ENCODE measurements around the gene F13A1. TPM values are rescaled to one million over a fixed set of nuclear protein-coding genes. Genes with fewer than 3 reads are reported as not detected.

F13A1 gene
- total RNA-seq, 1 experiment from 2014 or later: not detected

DNA sequence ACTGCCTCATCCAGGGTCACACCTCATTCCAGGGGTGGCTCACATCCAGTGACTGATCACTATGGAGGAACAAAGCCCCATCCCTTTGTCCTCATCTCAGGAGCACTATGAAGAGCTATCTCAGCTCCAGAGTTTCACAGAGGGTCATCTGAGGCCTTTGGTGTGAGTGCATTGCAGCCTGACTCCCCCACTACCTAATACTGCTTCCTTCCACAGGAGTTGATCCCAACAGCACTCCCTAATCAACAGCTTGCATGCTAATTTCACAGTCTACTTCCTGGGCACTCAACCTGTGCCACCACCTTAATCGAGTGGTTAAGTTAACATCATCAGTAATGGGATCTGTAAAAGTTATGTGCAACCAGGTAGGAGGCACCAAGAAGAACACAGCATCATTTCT, 37.7 kb downstream of the F13A1 start:
- H3K4me1 Mint-ChIP-seq (ENCODE audit: low read depth, unreplicated experiment): no peaks in the 10 kb centered on the region
- BruUV-seq (replicated peaks): no TSS peak
- TF ChIP-seq, protein P1, sequence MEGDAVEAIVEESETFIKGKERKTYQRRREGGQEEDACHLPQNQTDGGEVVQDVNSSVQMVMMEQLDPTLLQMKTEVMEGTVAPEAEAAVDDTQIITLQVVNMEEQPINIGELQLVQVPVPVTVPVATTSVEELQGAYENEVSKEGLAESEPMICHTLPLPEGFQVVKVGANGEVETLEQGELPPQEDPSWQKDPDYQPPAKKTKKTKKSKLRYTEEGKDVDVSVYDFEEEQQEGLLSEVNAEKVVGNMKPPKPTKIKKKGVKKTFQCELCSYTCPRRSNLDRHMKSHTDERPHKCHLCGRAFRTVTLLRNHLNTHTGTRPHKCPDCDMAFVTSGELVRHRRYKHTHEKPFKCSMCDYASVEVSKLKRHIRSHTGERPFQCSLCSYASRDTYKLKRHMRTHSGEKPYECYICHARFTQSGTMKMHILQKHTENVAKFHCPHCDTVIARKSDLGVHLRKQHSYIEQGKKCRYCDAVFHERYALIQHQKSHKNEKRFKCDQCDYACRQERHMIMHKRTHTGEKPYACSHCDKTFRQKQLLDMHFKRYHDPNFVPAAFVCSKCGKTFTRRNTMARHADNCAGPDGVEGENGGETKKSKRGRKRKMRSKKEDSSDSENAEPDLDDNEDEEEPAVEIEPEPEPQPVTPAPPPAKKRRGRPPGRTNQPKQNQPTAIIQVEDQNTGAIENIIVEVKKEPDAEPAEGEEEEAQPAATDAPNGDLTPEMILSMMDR (IDR thresholded peaks at IDR 0.05; ENCODE audit: unreplicated experiment): no peak
- no peaks in the 10 kb centered on the region for H3K36me3 Mint-ChIP-seq (ENCODE audit: insufficient read depth, unreplicated experiment)
- intact Hi-C loops (cut with micrococcal nuclease; ENCODE audit: unreplicated experiment): no loop called here
- H3K27me3 Mint-ChIP-seq (ENCODE audit: unreplicated experiment): peaks cover 27% of the 10 kb centered on the region
- H3K27ac Mint-ChIP-seq (ENCODE audit: unreplicated experiment): no peak overlapping the region
- CTCF ChIA-PET: interaction anchor here (0.6 kb wide), 1 partner anchor 63 kb away, joined by 10 read pairs; no protein-coding TSS in a partner anchor
- H3K4me3 Mint-ChIP-seq (ENCODE audit: low read depth, unreplicated experiment): no peak overlapping the region
- no peak for DNase-seq
- H3K9me3 Mint-ChIP-seq (ENCODE audit: low read depth, unreplicated experiment): no peaks in the 10 kb centered on the region

DNA sequence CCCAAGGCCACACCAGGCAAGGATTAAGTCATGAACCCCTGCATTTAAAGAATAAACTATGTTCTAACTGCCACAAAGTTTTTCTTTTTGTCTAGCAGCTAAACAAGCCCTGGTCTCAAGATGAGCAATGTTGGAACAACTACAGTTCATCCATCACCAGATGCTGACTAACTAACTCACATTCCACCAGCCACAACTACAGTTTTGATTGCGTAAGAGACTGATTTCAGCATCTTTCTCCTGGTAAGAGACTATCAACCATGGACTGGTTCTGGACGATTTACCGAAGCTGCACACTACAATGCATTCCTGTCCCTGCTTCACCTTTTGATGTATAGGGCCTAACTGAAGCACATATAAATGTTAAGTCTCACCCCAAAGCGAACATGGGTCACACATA, 43.0 kb downstream of the F13A1 start:
- intact Hi-C loops (cut with micrococcal nuclease; ENCODE audit: unreplicated experiment): no loop called here
- no peak overlapping the region for H3K4me3 Mint-ChIP-seq (ENCODE audit: low read depth, unreplicated experiment)
- no peaks in the 10 kb centered on the region for H3K9me3 Mint-ChIP-seq (ENCODE audit: low read depth, unreplicated experiment)
- H3K27ac Mint-ChIP-seq (ENCODE audit: unreplicated experiment): no peak overlapping the region
- DNase-seq: no peak
- CTCF ChIA-PET: no interaction called here
- H3K4me1 Mint-ChIP-seq (ENCODE audit: low read depth, unreplicated experiment): no peaks in the 10 kb centered on the region
- no peaks in the 10 kb centered on the region for H3K27me3 Mint-ChIP-seq (ENCODE audit: unreplicated experiment)
- no TSS peak for BruUV-seq (replicated peaks)
- H3K36me3 Mint-ChIP-seq (ENCODE audit: insufficient read depth, unreplicated experiment): no peaks in the 10 kb centered on the region
- TF ChIP-seq, protein P1 (IDR thresholded peaks at IDR 0.05; ENCODE audit: unreplicated experiment): no peak

DNA sequence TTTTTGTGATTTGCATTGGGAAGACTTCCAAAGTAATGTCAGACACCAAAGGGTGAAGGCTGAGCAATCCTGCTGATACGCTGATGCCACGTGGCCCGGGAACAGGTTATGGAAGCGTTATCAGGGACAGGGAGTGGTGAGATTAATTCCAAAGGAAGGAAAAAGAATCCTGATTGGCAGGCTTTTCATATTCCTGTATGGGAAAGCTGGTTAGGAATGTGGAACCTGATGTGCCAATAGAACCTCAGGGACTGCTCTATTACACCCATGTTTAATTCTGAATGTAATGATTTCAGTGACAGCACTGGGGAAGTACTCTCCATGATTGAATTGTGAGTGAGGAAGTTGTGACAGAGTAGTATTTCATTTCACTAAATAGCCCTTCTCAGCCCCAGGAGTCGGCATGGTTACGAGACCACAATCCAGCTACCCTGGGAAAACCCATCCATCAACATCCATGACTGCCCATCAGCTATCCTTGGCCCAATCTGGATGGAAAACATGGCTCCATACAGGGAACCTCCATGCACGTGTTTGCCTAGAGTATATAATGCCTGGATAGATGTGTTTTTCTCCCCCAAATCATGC, 49.4 kb downstream of the F13A1 start:
- Mint-ChIP-seq H3K9me3 (ENCODE audit: low read depth, unreplicated experiment) (no peaks in the 10 kb centered on the region), H3K36me3 (ENCODE audit: insufficient read depth, unreplicated experiment) (no peaks in the 10 kb centered on the region), H3K4me3 (ENCODE audit: low read depth, unreplicated experiment) (no peak overlapping the region), H3K27ac (ENCODE audit: unreplicated experiment) (no peak overlapping the region), H3K27me3 (ENCODE audit: unreplicated experiment) (peaks cover 12% of the 10 kb centered on the region), H3K4me1 (ENCODE audit: low read depth, unreplicated experiment) (no peaks in the 10 kb centered on the region)
- DNase-seq: no peak
- CTCF ChIA-PET: no interaction called here
- no TSS peak for BruUV-seq (replicated peaks)
- TF ChIP-seq, protein P1 (IDR thresholded peaks at IDR 0.05; ENCODE audit: unreplicated experiment): no peak
- intact Hi-C loops (cut with micrococcal nuclease; ENCODE audit: unreplicated experiment): no loop called here

DNA sequence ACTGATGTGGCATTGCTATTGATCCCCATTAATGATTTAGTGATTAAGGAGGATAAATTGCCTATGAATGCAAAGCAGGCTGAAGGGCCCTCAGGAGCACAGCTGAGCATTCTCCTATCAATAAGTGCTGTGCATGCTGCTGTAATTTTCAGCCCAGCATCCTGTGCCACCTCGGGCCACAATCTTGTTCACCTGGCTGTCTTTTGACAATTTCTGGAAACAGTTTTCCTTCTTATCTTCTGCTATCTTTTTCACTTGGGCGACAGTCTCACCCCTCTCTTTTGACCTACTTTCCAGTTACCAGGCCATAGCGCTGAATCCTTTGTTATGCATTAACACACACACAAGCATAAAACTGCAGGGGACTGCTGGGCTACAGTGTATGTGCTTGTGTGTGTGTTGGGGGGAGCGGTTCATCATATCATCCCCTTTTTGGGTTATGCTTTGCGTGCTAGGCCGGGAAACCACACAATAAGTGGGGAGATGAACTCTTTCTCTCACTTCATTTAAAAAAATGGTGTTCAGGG, 60.2 kb downstream of the F13A1 start:
- CTCF ChIA-PET: no interaction called here
- no peak overlapping the region for H3K27ac Mint-ChIP-seq (ENCODE audit: unreplicated experiment)
- no peaks in the 10 kb centered on the region for H3K4me1 Mint-ChIP-seq (ENCODE audit: low read depth, unreplicated experiment)
- TF ChIP-seq, protein P1 (IDR thresholded peaks at IDR 0.05; ENCODE audit: unreplicated experiment): no peak
- no peak overlapping the region for H3K4me3 Mint-ChIP-seq (ENCODE audit: low read depth, unreplicated experiment)
- peaks cover 12% of the 10 kb centered on the region for H3K9me3 Mint-ChIP-seq (ENCODE audit: low read depth, unreplicated experiment)
- no peaks in the 10 kb centered on the region for H3K27me3 Mint-ChIP-seq (ENCODE audit: unreplicated experiment)
- no peaks in the 10 kb centered on the region for H3K36me3 Mint-ChIP-seq (ENCODE audit: insufficient read depth, unreplicated experiment)
- no peak for DNase-seq
- no TSS peak for BruUV-seq (replicated peaks)
- intact Hi-C loops (cut with micrococcal nuclease; ENCODE audit: unreplicated experiment): no loop called here

Measured in Calu3 (cell line).